ENCODE results near the gene NAPEPLD.
"Not testable (repeated sequence)": the region's sequence is repeated elsewhere in the genome, so short reads cannot be mapped to it uniquely, and the experiment has no call there.

The NAPEPLD gene

GRCh38 chr7:103166921-103167544 lies 18.1 kb upstream of the NAPEPLD start:
- not testable (repeated sequence) for H3K27me3 ChIP-seq (ENCODE audit: insufficient read depth, low read length, poor library complexity); H2BK120ac ChIP-seq (ENCODE audit: low read depth, low read length); H4K8ac ChIP-seq (ENCODE audit: low read depth, low read length); H3K36me3 ChIP-seq (ENCODE audit: control insufficient read depth, insufficient read depth, low read length); H3K56ac ChIP-seq (ENCODE audit: low read length); DNase-seq; H2AK5ac ChIP-seq (ENCODE audit: low read length); H3K23ac ChIP-seq (ENCODE audit: low read length); H3K9ac ChIP-seq (ENCODE audit: low read length); H2BK5ac ChIP-seq (ENCODE audit: low read length); H3K4ac ChIP-seq (ENCODE audit: low read depth, low read length); H3K4me1 ChIP-seq (ENCODE audit: control insufficient read depth, low read depth, low read length); H3K27ac ChIP-seq (ENCODE audit: low read depth, low read length); H2BK15ac ChIP-seq (replicated peaks; ENCODE audit: low read depth); H3K4me2 ChIP-seq (ENCODE audit: low read length); H3K18ac ChIP-seq (ENCODE audit: low read length); H4K5ac ChIP-seq (ENCODE audit: low read length); H3K4me3 ChIP-seq (ENCODE audit: low read length); H3K79me2 ChIP-seq (ENCODE audit: control insufficient read depth, insufficient read depth, low read length); H3K79me1 ChIP-seq (ENCODE audit: low read length)
- WGBS (ENCODE audit: extremely low coverage, insufficient coverage, low lambda C conversion rate): no CpG with 5 or more reads among the region's 3 CpGs

- not testable (repeated sequence) for H2BK15ac ChIP-seq (replicated peaks; ENCODE audit: low read depth)
These were observed 14.4 kb upstream of the NAPEPLD start for GRCh38 chr7:103163087-103163825.

GRCh38 chr7:103162641-103163040 lies 13.7 kb upstream of the NAPEPLD start:
- H3K23ac ChIP-seq (ENCODE audit: low read length); H2AK5ac ChIP-seq (ENCODE audit: low read length); H2BK15ac ChIP-seq (replicated peaks; ENCODE audit: low read depth); H3K27me3 ChIP-seq (ENCODE audit: insufficient read depth, low read length, poor library complexity); H3K9ac ChIP-seq (ENCODE audit: low read length); H3K27ac ChIP-seq (ENCODE audit: low read depth, low read length); H3K4me1 ChIP-seq (ENCODE audit: control insufficient read depth, low read depth, low read length); H3K18ac ChIP-seq (ENCODE audit: low read length); H3K79me2 ChIP-seq (ENCODE audit: control insufficient read depth, insufficient read depth, low read length); H2BK120ac ChIP-seq (ENCODE audit: low read depth, low read length); DNase-seq; H2BK5ac ChIP-seq (ENCODE audit: low read length); H3K4ac ChIP-seq (ENCODE audit: low read depth, low read length); H3K4me2 ChIP-seq (ENCODE audit: low read length); H3K79me1 ChIP-seq (ENCODE audit: low read length); H4K8ac ChIP-seq (ENCODE audit: low read depth, low read length); H4K5ac ChIP-seq (ENCODE audit: low read length); H3K4me3 ChIP-seq (ENCODE audit: low read length); H3K56ac ChIP-seq (ENCODE audit: low read length); H3K36me3 ChIP-seq (ENCODE audit: control insufficient read depth, insufficient read depth, low read length): not testable (repeated sequence)
- no CpG with 5 or more reads among the region's 2 CpGs for WGBS (ENCODE audit: extremely low coverage, insufficient coverage, low lambda C conversion rate)

More at GRCh38 chr7:103163087-103163825, 14.4 kb upstream of the NAPEPLD start:
- DNase-seq; H4K5ac ChIP-seq (ENCODE audit: low read length); H3K79me1 ChIP-seq (ENCODE audit: low read length); H4K8ac ChIP-seq (ENCODE audit: low read depth, low read length); H3K56ac ChIP-seq (ENCODE audit: low read length); H3K18ac ChIP-seq (ENCODE audit: low read length); H3K23ac ChIP-seq (ENCODE audit: low read length); H2BK5ac ChIP-seq (ENCODE audit: low read length); H3K27me3 ChIP-seq (ENCODE audit: insufficient read depth, low read length, poor library complexity); H3K4ac ChIP-seq (ENCODE audit: low read depth, low read length); H3K4me1 ChIP-seq (ENCODE audit: control insufficient read depth, low read depth, low read length); H3K4me2 ChIP-seq (ENCODE audit: low read length); H2BK120ac ChIP-seq (ENCODE audit: low read depth, low read length); H3K27ac ChIP-seq (ENCODE audit: low read depth, low read length); H3K4me3 ChIP-seq (ENCODE audit: low read length); H3K79me2 ChIP-seq (ENCODE audit: control insufficient read depth, insufficient read depth, low read length); H3K9ac ChIP-seq (ENCODE audit: low read length); H3K36me3 ChIP-seq (ENCODE audit: control insufficient read depth, insufficient read depth, low read length); H2AK5ac ChIP-seq (ENCODE audit: low read length): not testable (repeated sequence)
- WGBS (ENCODE audit: extremely low coverage, insufficient coverage, low lambda C conversion rate): no CpG with 5 or more reads among the region's 5 CpGs

GRCh38 chr7:103161998-103162616 lies 13.2 kb upstream of the NAPEPLD start:
- H3K27me3 ChIP-seq (ENCODE audit: insufficient read depth, low read length, poor library complexity); H4K5ac ChIP-seq (ENCODE audit: low read length); H2BK5ac ChIP-seq (ENCODE audit: low read length); H2BK15ac ChIP-seq (replicated peaks; ENCODE audit: low read depth); H2AK5ac ChIP-seq (ENCODE audit: low read length); H3K36me3 ChIP-seq (ENCODE audit: control insufficient read depth, insufficient read depth, low read length); H3K4me2 ChIP-seq (ENCODE audit: low read length); H3K56ac ChIP-seq (ENCODE audit: low read length); H3K4me3 ChIP-seq (ENCODE audit: low read length); H3K79me2 ChIP-seq (ENCODE audit: control insufficient read depth, insufficient read depth, low read length); H3K27ac ChIP-seq (ENCODE audit: low read depth, low read length); H3K4me1 ChIP-seq (ENCODE audit: control insufficient read depth, low read depth, low read length); H3K79me1 ChIP-seq (ENCODE audit: low read length); H2BK120ac ChIP-seq (ENCODE audit: low read depth, low read length); H3K18ac ChIP-seq (ENCODE audit: low read length); H3K9ac ChIP-seq (ENCODE audit: low read length); H3K23ac ChIP-seq (ENCODE audit: low read length); H4K8ac ChIP-seq (ENCODE audit: low read depth, low read length); H3K4ac ChIP-seq (ENCODE audit: low read depth, low read length); DNase-seq: not testable (repeated sequence)
- WGBS (ENCODE audit: extremely low coverage, insufficient coverage, low lambda C conversion rate): 100% methylated on average over 1 of the region's 3 CpGs

GRCh38 chr7:103159072-103159471 lies 10.2 kb upstream of the NAPEPLD start:
- not testable (repeated sequence) for H3K27ac ChIP-seq (ENCODE audit: low read depth, low read length); H3K4me2 ChIP-seq (ENCODE audit: low read length); H3K18ac ChIP-seq (ENCODE audit: low read length); H3K27me3 ChIP-seq (ENCODE audit: insufficient read depth, low read length, poor library complexity); H3K79me2 ChIP-seq (ENCODE audit: control insufficient read depth, insufficient read depth, low read length); H3K23ac ChIP-seq (ENCODE audit: low read length); H2AK5ac ChIP-seq (ENCODE audit: low read length); H3K4ac ChIP-seq (ENCODE audit: low read depth, low read length); H2BK120ac ChIP-seq (ENCODE audit: low read depth, low read length); H3K36me3 ChIP-seq (ENCODE audit: control insufficient read depth, insufficient read depth, low read length); H2BK15ac ChIP-seq (replicated peaks; ENCODE audit: low read depth); H4K5ac ChIP-seq (ENCODE audit: low read length); H3K4me3 ChIP-seq (ENCODE audit: low read length); H3K56ac ChIP-seq (ENCODE audit: low read length); DNase-seq; H3K9ac ChIP-seq (ENCODE audit: low read length); H3K4me1 ChIP-seq (ENCODE audit: control insufficient read depth, low read depth, low read length); H2BK5ac ChIP-seq (ENCODE audit: low read length); H3K79me1 ChIP-seq (ENCODE audit: low read length); H4K8ac ChIP-seq (ENCODE audit: low read depth, low read length)
- no CpG with 5 or more reads among the region's 1 CpG for whole genome bisulfite sequencing (ENCODE audit: extremely low coverage, insufficient coverage, low lambda C conversion rate)

Measured in mesendoderm (in vitro differentiated cells).